ENCODE data around the gene DGLUCY.

- TF ChIP-seq CTCF (IDR thresholded peaks at IDR 0.05): no peak
- no peak for TF ChIP-seq EZH2 (IDR thresholded peaks at IDR 0.05; ENCODE audit: borderline replicate concordance, insufficient read depth, low read depth, low read length, poor library complexity, severe bottlenecking)
These were observed 57.4 kb downstream of the DGLUCY start for GRCh38 chr14:91171291-91171690.
